HG03139 (cell line): ENCODE data around the gene CIDEC.
A peak's percentile ranks its signal among the peaks of the same experiment; 100 is the strongest.
"Not testable (repeated sequence)": the region's sequence is repeated elsewhere in the genome, so short reads cannot be mapped to it uniquely, and the experiment has no call there.

ENCODE experiments used
- ATAC-seq: cut with Tn5 transposase; IDR thresholded peaks from one replicate; pipeline ENCODE4 v1.9.1; 2021; ENCODE audit not compliant: unreplicated experiment

CIDEC gene

DNA sequence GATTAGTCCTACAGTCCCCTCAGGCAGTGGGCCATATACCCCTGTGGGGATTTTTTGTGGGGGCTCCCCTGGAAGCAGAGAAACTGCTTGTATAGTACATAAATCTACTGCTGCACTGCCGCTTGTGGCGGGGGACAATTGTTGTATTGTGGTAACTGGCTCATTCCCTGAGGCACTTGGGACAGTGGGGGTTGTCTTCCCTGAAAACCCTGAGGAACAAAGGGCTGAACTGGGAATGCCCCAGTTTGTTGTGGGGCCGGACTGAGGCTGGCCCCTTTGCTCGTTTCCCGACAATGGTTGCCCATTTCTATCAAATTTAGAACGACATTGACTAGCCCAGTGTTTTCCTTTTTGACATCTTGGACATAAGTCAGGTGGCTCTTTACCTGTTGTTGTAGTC is 28.7 kb downstream of the CIDEC start:
- ATAC-seq, result not testable (repeated sequence)

DNA sequence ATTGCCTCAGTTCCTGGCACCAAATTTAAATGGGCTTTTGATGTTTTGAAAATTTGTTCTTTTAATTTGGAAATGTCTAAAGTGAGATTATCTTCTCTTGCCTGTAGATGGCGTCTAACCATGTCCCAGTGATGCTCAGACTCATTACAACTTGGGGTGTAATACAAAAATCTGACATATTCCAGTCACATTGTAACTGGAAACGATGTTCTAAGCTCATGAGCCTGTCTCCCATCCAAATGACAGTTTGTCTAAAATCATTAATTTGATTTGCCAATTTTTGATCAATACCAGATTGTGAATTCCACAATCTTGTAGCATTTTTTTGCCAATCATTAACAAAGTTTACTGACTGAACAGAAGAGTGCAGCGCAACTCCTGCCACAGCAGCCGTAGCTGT is 31.2 kb downstream of the CIDEC start:
- not testable (repeated sequence) for ATAC-seq

DNA sequence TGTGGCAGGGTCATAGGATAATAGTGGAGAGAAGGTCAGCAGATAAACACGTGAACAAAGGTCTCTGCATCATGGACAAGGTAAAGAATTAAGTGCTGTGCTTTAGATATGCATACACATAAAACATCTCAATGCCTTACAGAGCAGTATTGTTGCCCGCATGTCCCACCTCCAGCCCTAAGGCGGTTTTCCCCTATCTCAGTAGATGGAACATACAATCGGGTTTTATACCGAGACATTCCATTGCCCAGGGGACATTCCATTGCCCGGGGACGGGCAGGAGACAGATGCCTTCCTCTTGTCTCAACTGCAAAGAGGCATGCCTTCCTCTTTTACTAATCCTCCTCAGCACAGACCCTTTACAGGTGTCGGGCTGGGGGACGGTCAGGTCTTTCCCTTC is 32.2 kb downstream of the CIDEC start:
- not testable (repeated sequence) for ATAC-seq

DNA sequence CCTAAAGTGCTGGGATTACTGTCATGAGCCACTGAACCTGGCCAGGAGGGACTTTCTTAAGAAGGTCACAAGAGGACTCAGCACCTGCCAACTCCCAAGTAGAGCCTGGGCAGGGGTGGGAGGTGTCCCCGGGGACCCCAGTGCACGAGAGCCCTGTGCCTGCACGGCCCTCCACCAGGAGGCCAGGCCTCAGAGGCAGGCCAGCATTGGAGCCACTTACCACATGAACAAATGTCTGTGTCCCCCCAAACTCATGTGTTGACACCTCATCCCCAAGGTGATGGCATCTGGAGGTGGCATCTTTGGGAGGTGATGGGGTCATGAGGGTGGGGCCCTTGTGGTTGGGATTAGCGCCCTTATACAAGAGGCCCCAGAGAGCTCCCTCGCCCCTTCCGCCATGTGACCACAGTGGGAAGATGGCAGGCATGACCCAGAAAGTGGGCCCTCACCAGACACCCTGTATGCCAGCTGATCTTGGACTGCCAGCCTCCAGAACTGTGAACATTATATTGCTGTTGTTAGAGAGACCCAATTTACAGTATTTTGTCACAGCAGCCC is 33.0 kb downstream of the CIDEC start:
- no peak for ATAC-seq

DNA sequence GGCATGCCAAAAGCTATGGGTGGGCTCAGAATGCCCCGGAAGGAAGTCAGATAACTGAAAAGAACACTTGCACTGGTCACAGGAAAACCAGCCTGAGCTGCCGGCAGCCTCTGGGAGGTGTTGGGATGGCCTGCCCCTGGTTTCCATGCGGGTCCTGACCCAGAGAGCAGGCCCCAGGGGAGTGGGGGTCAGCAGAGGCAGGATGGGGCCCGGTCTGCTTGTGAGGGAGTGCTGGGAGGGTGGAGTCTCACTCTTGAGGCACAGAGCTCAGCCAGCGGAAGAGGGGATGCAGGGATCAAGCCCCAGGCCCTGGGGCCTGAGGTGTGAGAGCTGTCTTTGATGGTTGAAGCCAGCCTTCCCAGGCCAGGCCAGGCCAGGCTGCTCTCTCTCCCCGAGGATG is 33.8 kb downstream of the CIDEC start:
- ATAC-seq, result no peak

DNA sequence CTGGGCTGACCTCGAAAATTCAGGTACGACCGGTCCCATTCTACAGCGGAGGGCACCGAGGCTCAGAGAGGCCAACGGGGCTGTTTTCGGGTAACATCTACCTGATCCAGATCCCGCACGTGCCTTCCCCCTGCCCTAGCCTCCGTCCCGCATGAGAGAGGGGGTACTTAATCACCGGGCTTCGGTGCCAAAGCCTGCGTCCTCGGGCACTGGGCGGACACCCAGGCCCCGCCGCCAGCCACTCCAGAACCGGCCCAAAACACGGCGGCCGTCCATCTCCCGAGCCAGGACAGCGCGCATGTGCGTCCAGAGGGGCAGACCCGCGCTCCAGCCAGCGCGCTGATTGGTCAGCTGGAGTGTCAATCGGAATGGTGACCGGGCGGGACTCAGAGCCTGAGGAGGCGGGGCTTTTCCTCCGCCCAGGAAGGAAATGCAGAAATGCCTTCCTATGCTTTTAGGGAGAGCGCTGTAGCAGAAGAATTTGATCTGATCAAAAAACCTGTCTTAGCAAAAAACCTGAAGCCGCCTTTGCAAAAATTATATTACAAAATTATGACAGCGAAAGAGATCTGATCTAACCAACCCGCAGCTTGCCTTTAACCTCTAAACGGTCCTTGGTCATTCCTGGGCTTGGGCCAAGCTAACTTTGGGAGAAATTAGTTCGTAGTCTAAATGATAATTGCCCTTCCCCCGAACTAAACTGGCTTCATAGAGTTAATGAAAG is 36.2 kb downstream of the CIDEC start, which contains the start of gene RPUSD3:
TSS of gene RPUSD3 (minus strand) at position 294 of the 724 bp plus-strand sequence. CDS start at position 276, 18 bp downstream.
- peak; percentile 98 for ATAC-seq

DNA sequence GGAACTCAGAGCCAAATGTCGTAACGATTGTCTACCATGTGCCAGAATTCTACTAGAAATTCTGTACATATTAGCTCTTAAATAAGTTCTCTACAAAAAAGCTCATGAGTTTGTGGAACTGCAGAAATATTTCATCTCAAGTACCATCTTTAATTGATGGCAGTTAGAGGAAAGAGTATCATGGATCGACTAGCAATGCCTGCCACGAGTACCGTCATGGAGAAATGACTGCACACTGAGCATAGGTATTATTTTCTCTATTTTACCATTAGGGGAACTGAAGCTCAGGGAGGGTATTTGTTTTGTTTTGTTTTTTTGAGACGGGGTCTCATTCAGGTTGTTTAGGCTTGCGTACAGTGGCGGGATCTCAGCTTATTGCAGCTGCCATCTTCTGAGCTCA is 39.0 kb downstream of the CIDEC start:
- no peak for ATAC-seq

DNA sequence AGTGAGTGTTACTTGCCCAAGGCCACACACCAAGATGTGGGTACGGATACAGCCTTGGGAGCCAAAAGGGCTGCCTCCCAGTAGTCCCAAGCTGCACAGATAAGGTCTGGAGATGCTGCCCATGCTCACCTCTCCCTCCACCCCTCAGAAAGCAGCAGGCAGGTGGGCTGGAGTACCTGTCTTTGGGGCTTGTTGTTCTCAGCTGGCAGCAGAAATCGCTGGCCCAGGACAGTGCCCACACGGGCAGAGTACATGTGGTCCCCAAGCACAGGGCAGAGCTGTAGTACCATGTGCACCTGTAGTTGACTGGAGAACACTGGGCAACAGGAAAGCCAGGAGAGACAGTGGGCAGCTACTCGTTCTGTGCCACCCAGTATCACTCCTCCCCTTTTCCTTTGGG is 41.2 kb downstream of the CIDEC start:
- ATAC-seq, result no peak

DNA sequence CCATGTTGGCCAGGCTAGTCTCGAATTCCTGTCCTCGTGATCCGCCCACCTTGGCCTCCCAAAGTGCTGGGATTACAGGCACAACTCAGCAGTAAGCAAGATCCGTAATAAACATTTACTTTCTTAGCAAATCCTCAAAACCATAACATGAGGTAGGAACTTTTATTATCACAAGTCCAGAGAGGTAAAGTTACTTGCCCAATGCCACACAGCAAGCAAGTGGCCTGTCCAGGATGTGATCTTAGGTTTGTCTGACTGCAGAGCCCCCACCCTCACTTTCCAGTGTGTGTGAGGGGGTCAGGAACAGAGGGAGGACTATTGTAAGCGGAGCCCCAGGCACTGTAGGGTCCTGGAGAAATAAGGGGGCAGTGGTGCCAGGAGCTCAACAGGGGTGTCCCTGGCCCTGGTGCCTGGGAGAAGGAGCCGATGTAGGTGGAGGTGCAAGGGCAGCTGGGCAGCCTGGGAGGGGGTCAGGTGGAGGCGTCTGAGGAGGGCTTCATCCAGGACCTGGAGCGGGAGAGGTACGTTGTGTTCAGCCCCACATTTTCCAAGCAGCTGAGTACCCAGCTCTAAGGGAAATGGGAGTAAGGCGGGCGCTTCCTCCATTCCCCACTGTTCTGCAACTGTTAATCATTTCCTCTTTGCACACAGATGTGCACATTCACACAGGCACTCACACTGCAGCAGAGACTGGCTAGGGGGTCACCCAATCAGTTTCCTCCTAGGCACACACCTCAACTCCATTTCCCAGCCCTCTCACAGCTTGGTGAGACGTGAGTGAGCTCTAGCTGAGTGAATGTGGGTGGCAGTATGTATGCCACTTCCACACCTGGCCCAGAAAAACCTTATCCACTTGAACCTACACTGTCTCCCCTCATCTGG is 42.1 kb downstream of the CIDEC start:
- no peak for ATAC-seq

DNA sequence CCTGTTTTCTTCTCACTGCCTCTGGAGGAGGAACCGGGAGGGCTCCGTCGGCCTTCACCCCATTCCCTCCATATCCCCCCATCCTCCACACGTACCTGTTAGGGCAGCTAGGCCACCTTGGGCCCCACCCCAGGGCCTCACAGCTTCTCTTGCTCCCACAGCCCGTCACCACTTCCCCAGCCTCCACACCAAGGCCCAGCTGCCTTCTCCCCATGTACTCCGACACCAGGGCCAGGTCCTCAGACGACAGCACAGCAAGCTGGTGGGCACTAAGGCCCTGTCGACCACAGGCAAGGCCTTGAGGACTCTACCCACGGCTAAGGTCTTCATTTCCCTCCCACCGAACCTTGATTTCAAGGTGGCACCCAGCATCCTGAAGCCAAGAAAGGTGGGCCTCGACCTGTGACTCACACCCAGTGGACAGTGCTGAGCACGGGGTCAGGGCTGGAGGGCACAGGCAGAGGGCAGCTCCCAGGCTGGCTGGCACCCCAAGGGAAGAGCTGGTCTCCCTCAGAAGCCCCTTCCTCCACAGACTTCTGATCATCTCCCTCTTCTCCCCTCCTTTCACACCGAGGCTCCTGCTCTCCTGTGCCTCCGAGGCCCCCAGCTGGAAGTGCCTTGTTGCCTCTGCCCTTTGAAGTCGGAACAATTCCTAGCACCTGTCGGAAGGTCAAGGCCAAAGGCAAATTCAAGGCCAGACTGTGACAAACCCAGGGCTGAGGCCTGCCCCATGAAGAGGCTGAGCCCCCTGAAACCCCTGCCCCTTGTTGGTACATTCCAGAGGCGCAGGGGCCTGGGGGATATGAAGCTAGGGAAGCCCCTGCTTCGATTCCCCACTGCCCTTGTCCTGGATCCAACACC is 45.3 kb downstream of the CIDEC start:
- no peak for ATAC-seq

DNA sequence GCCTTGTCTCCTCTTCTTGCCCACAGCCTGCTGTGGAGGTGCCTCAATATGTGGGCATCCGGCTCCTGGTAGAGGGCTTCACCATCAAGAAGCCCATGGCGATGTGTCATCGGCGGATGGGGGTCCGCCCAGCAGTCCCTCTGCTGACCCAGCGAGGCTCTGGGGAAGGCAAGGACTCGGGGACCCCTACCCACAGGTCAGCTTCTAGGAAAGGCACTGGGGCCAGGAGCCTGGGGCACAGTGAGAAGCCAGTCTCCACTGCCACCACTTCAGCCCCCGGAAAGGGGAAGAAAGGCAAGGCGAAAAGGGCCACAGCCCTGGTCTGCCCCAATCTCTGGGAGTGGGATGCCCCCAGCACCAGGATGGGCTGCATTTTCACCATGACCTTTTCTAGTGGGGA is 47.0 kb downstream of the CIDEC start:
- no peak for ATAC-seq

DNA sequence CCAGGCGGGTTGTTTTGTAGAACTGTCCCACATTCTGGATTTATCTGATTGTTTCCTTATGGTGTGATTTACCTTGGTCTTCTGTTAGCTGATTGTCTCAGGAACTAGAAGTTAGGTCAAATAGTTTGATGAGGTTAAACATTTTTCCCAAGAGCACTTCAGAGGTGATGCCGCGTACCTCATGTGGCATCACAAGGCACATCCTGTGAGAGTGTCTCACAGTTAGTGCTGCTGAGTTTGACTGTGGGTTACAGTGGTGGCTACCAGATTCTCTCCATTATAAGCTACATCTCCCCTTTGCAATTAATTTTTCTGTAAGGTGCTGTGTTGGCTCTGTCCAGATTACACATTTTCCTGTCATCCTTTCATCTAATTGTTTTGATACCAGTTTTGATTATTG is 48.8 kb downstream of the CIDEC start:
- ATAC-seq, result no peak

DNA sequence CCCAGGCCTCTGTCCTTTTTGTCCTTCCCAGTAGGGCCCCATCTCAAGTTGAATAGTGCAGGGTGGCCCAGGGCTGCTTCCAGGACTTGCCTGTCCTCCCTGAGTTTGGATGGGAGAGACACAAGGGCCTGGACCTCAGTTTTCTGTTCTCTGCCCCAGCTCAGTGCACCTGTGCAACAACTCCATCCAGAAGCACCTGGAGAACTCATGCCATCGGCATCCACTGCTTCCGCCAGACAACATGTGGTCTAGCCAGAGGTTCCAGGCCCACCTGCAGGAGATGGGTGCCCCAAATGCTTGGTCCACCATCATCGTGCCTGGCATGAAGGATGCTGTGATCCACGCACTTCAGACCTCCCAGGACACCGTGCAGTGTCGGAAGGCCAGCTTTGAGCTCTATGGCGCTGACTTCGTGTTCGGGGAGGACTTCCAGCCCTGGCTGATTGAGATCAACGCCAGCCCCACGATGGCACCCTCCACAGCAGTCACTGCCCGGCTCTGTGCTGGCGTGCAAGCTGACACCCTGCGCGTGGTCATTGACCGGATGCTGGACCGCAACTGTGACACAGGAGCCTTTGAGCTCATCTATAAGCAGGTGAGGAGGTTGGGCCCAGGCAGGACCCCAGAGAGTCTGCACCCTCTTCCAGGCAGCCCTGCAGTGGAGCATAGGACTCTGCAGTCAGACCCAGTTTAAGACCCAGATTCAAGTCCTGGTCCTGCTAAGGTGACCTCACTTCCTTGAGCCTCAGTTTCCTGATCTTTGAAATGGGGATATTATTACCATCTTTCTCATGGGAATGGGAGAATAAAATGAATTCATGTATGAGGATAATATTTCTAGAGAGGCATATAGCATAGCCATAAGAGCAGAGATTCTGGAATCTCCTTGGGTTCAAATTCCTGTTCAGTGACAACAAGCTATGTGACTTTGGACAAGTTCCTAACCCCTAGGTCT is 51.0 kb downstream of the CIDEC start:
- ATAC-seq, result no peak

DNA sequence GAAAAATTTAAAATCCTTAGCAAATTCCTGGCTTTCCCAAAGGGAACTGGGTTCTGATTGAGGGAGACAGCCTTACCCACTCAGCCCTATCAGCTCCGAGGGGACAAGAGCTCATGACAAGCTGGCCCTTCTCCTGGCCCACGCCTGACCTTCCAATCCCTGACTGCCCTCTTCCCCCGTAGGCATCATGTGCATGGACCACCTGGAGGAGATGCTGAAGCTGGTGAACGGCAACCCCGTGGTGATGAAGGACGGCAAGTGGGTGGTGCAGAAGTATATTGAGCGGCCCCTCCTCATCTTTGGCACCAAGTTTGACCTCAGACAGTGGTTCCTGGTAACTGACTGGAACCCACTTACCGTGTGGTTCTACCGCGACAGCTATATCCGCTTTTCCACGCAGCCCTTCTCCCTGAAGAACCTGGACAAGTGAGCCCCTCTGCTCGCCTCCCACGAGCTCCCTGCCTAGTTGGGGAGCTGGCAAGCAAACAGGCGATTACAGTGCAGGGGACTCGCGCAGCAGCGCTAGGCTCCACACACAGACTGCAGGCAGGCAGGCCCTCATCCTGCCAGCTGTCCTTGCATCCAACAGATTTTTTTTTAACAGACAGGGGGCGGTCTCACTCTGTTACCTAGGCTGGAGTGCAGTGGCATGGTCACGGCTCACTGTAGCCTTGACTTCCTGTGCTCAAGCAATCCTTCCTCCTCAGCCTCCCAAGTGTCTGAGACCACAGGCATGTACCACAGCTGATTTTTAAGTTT is 53.1 kb downstream of the CIDEC start:
- no peak for ATAC-seq

DNA sequence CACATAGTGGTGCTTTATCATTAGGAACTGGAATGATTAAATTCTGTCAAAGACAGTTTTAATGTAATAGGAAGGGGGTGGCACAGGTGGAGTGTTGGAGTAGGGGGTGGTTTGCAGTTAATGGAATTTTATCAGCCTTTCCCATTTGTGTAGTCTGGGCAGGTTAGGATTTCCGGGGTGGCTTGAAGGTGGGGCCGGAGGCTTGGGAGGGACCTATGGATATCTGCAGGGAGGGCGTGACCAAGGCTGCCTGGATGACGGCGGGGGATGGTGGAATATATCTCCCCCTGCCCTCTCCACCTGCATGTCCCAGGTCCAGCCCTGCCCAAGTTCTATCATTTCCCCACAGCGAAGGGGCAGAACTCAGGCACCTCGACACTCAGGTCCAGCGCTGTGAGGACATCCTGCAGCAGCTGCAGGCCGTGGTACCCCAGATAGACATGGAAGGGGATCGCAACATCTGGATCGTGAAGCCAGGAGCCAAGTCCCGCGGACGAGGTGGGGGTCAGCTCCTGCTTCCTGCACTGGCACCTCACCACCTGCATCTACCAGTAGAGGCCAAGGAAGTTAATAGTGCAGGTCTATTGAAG is 54.5 kb downstream of the CIDEC start:
- no peak for ATAC-seq

DNA sequence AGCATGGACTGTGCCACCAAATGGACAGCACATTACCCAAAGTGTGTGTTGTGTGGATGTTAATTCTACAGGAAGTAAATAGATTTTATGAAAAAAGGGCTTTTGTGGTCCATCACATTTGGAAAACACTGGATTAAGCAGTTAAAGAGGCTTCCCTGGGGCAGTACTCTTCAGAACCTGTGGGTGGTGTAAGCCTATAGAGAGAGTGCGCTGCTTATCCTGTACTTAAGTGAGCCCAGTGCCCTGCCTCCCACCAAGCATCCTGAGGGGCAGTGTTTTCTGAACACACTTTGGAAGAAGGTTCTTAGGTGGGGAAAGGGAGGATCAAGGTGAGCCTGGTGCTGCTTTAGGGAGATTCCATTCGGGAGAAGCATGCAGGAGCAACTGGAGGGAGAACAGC is 59.1 kb downstream of the CIDEC start:
- ATAC-seq, result no peak

DNA sequence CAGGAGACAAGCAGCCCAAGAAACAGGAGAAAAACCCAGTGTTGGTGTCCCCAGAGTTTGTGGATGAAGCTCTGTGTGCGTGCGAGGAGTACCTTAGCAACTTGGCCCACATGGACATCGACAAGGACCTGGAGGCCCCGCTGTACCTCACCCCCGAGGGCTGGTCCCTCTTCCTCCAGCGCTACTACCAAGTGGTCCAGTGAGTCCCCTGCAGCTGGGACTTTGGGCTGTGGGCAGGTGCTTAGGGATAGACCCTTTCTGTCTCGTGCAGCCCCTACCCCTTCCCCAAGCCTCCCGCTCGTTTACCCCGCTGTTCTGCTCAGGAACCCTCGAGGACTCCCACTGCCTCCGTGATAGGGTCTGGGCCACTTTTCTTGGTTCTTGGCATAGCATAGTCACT is 59.5 kb downstream of the CIDEC start:
- ATAC-seq, result no peak

DNA sequence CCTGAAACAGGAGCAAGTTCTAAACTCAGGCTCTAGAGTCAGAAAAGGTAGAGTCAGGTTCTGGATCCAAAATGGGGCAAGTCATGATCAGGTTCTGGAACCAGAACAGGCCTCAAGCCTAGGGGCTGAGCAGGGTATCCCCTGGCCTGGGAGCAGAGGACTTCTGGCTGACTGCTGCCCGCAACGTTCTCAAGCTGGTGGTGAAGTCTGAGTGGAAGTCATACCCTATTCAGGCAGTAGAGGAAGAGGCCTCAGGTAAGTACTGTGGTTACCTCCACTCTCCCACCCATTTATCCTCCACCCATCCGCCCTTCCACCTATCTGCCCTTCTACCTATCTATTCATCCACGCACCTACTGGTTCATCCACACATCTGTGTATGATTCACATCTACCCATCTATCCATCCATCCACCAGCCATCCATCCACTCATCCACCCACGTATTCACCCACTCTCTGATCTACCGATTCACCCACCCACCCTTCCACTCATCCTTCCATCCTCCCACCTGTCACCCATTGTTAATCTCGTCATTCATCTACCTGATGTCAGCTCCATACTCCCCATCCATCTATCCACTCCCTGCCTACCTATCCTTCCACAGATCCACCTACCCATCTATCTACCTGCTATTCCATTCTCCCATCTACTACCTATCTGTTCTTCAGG is 61.3 kb downstream of the CIDEC start:
- no peak for ATAC-seq
